Left renal pelvis (tissue), 4 donors: ENCODE data around the gene PLK2. TPM values are rescaled to one million over a fixed set of nuclear protein-coding genes. Genes with fewer than 3 reads are reported as not detected.

ENCODE experiments used
- DNase-seq, 4 donors: peaks; one replicate each; pipeline ENCODE4 v3.0.0-alpha.2; 2013; ENCODE audit warnings: low read depth in 4 of 4, low spot score in 3 of 4
- polyA plus RNA-seq, 4 donors: library from polyadenylated mRNA; unstranded; fragments of 120-200 nt; gene quantifications; one replicate each; pipeline ENCODE4 v1.2.1, GENCODE V29; 2013; ENCODE audit not compliant: insufficient read length in 4 of 4

Gene PLK2
- 100 to 1,000 TPM in 3 of 4 donors, 10 to 100 TPM in 1; 83.3 to 269 (median 163) TPM for polyA plus RNA-seq

DNA sequence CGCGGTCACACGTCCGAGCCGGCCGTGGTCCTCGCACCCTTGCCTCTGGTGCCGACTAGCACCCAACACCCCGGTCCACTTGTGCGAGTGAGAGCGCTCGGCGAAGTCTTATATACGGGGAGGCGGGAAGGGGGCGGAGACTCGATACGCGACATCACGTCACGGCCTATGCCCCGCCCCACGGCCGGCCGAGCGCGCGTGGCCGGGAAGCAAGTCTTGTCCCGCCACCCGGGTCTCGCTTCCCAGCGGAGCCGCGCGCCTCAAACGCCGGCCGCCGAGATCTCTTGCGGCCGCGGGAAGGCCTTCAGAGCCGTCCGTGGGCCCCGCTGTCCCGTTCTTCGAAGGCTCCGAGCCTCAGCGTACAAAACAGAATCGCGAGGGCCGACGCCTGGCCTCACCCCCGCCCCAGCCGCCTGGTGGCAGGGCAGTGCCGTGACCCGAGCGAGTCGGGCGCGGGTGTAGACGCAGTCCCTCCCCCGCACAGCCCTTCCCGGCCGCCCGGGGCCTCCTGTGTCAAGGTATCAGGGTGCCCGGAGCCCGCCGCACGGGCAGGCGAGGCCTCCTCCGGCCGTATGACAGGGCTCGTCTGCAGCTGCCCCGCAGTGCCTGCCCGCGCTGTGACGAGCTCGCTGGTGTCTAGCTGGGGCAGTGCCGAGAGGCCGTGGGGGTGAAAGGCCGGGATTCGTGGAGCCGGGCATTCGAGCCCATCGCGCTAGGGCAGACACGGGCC, at the start of gene PLK2:
TSS of gene PLK2 (minus strand) at position 85 of the 730 bp plus-strand sequence. CDS start 127 bp downstream, outside the sequence.
- peak; percentile 83 to 93 (median 86) for DNase-seq

DNA sequence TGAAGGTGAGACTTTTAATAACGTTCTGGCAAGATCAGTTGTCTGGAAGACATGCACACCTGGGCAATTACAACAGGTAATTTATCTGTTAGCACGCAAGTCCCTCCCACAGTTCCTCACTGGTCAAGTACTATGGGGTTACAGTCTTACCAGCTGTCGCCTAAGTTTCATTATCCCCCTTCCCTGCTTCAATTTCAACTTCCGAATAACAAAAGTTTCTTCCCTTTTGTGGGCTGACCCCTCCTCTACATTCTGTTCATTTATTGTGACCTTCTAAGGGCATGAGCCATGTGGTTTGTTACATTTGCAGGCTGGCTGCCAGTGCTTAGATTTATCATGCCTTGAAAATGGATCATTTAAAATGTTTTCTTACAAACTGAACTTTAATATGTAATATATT, 47.8 kb upstream of the PLK2 start:
- no peak for DNase-seq

DNA sequence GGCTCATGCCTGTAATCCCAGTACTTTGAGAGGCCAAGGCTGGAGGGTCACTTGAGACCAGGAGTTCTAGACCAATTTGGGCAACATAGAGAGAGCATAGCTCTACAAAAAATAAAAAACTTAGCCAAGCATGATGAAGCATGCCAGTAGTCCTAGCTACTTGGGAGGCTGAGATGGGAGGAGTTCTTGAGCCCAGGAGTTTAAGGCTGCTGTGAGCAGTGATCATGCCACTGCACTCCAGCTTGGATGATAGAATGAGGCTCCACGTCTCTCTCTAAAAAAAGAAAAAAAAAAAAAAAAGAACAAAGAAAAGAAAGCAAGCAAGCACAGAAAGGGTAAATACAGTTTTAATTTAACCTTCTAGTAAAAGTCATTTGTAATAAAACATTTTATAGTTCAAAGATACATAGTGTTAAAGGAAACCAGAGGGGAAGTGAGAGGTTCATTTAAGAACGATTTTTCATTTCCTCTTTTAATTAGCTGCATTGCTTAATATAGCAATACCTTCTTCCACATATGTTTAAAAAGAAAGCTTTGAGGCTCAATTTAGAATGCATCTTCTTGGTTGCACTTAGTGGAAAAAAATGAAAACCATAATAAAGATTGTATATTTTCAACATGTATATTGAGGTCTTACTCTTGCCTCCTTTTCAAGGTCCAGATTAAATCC, 46.2 kb upstream of the PLK2 start:
- no peak for DNase-seq

DNA sequence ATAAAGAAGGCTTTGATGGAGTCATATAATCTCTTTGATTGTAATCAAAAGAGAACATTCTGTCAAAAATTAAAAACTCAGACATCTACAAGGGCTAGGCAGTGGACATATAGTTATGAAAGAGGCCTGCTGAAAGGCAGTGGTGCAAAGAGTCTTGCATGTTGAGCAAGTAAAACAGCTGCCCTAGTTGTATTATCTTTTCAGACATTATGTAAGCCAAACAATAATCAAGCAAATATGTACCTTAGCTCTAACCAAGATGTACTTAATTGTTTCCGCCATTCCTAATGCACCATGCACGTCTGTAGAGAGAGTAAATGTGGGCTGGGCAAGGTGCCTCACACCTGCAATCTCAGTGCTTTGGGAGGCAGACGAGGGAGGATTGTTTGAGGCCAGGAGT, 45.6 kb upstream of the PLK2 start:
- DNase-seq = no peak

DNA sequence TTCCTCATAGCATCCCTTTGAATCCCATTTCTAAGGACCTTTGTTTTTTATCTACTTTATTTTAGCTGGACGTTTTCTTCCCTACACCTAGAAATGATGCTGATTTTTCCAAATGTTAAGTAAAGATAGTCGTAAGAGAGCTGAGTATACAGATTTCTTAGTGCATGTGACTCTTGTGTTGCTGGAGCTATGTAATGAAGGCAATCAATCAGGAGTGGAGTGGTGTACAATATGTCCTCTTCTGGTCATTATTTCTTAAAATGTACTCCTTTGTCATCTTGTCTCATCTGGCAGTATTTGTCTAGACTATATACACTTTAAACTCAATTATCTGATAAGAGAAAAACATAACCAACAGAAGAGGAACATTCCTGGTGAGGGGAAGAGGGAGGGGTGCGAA, 44.9 kb upstream of the PLK2 start:
- no peak for DNase-seq

DNA sequence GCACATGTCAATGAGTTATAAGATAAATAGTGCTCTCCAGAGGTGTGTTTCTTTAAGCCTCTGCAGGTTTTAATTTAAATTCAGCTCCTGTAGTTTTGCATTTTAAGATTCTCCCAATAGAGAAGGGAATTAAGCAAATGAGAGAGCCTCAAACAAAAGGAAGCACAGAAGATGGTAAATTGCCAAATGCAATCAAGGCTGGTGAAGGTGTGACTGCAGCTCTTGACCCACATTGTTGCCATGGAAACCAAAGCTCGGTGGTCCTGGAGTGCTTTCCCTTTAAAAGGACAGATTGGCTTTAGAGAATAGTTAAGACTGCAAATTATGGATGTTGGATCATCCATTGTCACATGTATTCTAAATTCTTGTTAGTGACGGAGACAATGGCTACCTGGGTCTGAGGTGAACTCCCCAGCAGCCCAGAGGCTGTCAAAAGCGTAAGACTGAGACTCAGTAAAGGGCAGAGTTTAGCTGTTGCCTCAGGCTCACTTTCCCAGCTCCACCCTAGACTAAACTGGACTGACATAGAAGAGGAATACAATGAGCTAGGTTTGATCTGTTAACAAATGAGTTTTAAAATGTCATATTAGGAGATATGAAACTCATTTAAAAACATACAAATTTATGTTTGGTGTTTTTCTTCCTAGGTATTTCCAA, 43.6 kb upstream of the PLK2 start:
- DNase-seq = no peak

DNA sequence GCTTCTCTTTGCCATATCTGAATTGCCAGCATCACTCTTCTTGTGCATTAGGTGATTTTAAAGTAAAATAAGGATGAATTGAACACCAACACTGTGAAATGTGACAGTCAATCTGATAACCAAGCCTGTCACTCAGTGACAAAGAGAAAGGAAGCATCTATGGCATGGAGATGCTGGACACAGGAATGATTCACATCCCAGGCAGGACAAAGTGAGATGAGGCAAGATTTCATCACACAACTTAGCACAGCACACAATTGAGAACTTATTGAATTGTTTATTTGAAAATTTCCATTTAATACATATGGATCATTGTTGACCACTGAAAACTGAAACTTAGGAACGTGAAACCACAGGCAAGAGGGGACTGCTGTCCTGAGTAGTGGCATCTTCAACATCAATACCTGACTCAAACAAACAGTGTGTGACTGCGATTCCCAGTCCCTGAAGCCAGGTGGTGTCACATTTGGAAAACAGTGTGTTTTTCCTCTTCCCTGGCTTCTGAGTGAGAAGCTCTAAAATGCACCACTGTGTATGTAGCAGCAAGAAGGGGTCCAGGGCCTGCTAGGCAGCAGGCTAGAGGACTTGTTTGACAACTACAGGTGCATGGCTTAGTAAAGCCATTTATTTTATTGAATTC, 42.0 kb upstream of the PLK2 start:
- no peak for DNase-seq

DNA sequence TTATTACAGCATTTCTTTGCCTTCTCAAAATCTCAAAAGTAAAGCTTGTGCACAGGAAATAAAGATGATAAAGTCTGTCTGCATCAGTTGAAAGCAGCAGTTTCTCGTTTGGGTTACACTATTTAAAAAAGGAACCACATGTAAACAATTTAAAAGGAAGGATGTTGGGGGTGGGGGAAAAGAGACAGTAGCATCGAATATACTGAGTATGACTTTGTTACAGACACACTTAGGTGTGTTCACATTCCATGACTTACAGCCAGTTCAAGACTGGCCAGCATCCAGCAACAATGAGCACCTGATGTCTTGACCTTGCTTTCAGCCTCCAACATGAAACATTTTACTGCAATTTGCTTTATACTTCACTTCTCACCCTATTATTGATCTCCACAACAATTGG, 40.1 kb upstream of the PLK2 start:
- no peak for DNase-seq

DNA sequence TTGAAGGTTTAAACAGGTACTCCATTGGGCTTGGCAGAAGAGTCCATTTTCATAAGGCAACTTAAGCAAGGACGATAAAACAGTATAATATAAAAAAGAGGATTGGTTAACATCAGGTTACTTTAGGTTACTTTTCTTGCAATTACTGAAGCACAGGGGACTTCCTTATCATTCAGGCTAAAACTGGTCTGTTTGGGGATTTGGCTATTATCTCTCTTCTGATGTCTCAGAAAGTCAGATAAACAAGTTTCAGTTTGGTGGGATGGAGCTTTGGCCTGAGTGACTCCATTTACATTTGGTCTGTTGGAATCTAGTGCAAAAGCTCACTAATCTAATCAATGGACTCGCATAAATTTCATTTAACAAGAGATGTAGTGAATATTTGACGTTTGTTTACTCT, 39.3 kb upstream of the PLK2 start:
- DNase-seq = no peak

DNA sequence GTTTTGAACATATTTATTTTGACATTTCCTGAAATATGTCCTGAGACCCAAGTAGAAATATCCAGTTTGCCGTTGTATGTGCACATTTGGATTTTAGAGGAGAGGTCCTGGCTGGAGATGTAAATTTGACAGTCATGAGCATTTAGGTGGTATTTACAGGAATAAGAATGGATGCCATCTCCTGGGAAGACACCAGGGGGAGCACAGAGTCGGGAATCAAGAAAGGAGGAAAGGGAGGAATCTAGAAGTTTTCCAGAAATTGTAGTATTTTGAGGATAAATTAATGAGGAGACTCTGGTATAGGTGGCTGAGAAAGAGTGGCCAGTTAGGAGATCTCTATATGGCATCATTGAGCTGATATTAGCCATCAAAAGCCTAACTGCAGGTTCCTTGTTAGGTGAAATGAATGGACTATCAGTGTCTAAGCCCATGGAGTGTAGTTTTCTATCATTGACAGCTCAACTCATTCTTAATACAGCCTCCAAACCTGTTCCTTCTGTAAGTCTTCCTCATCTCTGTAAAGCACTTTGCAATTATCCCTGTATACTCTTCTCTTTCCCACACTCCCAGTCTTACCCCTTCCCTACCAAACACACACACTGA, 38.6 kb upstream of the PLK2 start:
- DNase-seq = peak in 3 of 4 donors; percentile 5 to 7 (median 6)

DNA sequence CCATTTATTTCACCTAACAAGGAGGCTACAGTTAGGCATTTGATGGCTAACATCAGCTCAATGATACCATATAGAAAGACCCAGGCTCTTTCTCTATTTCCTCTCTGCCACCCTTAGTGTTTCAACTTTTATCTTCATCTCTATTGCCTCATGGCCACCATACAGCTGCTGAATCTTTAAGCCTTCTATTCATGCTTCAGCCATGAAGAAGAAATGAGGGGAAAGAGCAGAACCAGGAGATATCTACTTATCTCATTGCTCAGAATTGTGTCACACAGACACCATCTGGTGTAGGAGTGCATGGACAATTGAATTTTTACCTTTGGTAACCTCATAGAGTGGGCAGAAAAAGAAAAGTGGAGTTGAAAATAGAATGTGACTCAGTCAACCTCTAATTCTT, 38.0 kb upstream of the PLK2 start:
- DNase-seq = no peak

DNA sequence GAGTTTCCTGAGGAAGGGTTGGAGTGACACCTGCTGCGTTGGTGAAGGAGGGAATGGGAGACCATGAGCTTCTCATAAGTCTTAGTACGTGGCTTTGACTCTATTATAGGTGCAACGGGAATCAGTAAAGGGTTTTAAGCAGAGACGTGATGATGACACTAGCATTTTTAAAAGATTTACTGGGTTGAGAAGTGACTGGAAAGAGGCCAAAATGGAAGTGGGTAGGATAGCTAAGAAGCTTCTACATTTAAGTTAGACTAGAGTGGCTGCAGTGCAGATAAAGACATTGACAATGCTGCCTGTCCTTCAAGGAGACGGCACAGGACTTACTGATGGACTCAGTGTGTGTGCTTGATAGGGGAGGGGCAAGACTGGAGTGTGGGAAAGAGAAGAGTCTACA, 37.5 kb upstream of the PLK2 start:
- DNase-seq = no peak

DNA sequence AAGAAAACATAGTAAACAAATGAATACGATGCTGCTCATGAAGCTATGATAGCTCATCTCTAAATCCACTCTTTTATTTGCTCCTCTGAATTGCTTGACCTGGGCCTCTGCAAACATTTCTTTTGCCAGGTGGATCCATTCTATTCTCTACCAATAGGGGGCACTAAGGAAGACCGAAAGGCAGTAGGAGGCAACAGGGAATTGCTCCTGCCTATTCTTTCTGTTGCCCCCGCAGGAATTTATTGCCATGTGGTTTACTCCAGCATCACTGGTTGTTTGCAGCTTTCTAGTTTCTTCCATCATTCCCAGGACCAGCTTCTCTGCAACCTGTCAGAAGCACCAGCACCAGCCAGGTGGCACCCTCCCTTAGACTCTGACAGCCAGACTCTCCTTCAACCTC, 36.6 kb upstream of the PLK2 start:
- no peak for DNase-seq

DNA sequence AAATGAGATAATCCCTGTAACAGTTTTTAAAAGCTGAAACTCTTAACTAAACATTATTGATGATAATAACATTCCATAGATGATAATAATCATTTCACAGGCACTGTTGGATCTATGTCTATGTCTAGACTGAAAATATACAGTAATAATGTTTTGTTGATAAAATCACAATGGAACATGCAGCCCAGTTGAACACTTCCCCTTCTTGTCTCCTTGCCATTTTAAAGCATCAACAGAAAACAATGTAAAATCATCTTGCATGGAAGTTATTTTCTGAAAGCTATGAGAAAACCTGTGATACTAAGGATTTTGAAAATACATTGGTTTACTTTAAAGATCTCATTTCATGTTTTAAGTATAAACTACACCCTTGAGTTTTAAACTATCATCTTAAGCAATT, 33.3 kb upstream of the PLK2 start:
- DNase-seq = no peak

DNA sequence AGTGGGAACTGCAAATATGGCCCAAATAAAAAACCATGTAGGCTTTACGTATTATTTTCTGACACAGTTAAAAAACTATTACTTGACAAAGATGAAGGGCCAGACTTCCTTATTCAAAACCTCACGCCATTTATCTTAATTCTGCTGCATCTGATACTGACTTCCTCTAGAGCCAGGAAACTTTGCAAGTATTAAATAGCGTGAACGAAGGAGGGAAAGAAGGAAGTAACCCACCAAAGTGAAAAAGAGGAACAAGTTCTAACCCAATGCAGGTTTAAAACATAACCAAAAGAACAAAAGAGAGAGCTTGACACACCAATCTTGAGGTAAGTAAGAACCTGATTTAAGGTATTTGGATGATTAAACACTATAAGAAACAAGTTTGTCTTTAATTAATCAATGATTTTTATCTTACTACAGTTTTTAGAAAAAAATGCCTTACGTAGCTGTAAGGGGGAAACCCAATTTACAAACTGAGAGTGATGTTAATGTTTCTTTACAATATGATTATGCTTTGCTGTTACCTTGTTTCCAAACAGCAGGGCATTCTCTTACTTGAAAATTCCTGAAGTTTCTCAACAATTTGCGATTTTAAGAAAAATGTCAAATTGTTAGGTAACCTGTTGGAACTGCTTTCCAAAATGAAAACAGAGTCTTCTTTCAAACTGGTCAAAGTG, 31.5 kb upstream of the PLK2 start, which contains the start of gene GAPT:
TSS of gene GAPT (plus strand) at position 220 of the 677 bp plus-strand sequence. CDS start 3,102 bp downstream, outside the sequence.
- no peak for DNase-seq

DNA sequence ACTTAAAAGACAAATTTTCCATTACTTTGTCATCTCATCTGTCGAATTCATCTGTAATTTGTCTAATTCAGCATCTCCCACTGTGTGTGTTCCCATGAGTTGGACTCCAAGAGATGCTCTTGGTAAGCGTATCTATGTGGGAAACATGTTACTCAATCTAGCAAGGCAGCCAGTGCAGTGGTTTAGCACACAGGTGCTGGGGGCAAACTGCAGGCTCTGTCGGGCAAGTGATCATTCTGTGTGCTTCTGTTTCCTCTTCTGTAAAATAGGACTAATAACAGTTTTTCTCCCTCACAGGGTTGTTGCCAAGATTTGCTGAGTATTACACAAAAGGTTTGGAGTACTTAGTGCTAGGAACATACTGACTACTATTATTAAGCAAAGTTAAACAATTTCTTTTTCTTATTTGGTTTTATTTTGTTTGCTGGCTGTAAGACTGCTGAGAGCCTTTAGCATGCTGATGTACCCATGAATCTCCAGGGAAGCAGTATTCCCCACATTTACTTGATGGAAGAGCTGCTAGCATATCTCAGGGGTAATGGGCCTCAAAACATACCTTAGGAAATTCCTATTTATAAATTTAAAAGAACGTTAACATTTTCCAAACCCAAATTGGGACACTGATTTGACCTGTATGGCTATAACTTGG, 30.6 kb upstream of the PLK2 start:
- DNase-seq = no peak

DNA sequence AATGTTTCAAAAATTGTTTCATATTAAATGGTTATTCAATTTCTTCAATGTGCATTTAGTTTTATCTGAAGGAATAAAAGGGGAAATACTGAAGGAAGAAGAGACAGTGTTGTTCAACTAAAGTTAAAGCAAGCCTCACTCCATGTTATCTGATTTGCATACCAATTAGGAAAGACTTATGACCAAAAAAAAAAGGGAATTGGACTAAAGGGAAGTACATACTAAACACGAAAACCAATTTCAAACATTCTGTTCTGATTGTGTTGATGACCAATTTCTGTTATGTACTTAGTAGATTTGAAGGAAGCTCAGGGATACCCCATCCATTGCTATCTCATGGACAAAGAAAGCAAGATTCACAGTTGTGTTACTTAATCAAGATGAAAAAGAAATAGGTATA, 26.4 kb upstream of the PLK2 start:
- DNase-seq = no peak

DNA sequence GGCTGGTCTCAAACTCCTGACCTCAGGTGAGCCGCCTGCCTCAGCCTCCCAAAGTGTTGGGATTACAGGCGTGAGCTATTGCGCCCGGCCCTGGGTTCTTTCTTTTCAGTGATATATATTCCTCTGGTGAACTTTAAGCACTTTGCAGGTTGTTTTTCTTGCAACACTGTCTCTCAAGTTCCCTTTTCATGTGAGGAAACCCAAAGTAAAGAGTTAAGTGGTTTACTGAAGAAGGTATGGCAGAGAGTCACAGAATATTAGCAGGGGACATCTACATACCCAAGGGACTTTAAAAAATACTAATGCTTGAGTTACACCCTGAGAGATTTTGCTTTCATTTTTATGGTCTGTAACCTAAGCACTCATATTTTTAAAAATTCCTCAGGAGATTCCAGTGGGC, 24.6 kb upstream of the PLK2 start:
- DNase-seq = no peak

DNA sequence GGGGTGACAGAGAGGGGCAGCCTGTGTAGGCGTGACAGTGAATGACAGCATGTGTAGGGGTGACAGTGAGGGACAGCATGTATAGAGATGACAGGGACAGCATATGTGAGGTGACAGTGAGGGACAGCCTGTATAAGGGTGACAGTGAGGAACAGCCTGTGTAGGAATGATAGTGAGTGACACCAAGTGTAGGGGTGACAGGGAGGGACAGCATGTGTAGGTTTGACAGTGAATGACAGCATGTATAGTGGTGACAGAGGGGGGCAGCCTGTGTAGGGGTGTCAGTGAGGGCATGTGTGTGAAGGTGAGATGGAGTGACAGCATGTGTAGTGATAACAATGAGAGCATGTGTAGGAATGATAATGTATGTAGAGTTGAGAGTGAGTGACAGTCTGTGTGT, 22.6 kb upstream of the PLK2 start:
- no peak for DNase-seq

DNA sequence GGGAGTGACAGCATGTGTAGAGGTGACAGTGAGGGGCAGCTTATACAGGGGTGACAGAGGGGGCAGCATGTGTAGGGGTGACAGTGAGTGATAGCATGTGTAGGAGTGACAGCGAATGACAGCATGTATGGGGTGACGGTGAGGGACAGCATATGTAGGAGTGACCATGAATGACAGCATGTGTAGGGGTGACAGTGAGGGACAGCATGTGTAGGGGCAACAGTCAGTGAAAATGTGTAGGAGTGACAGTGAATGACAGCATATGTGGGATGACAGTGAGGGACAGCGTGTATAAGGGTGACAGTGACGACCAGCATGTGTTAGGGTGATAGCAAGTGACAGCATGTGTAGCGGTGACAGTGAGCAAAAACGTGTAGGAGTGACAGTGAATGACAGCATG, 21.9 kb upstream of the PLK2 start:
- DNase-seq = no peak
